ENCODE measurements around the gene CD80.
"Not testable (repeated sequence)": the region's sequence is repeated elsewhere in the genome, so short reads cannot be mapped to it uniquely, and the experiment has no call there.

Gene CD80

GRCh38 chr3:119582178-119582577 lies 22.8 kb upstream of the CD80 start:
- no peak for DNase-seq (ENCODE audit: low spot score)

GRCh38 chr3:119580067-119580760 lies 20.8 kb upstream of the CD80 start:
- DNase-seq (ENCODE audit: low spot score): peak; percentile 37

- no peak for DNase-seq (ENCODE audit: low spot score)
These were observed 20.1 kb upstream of the CD80 start, which contains the start of gene ADPRH for GRCh38 chr3:119579366-119580066. Gene ADPRH (plus strand): TSS chr3:119579492. CDS start chr3:119582170, 2,678 bp downstream.

GRCh38 chr3:119575507-119575906 lies 16.1 kb upstream of the CD80 start:
- DNase-seq (ENCODE audit: low spot score): no peak

GRCh38 chr3:119571688-119572087 lies 12.3 kb upstream of the CD80 start:
- DNase-seq (ENCODE audit: low spot score): no peak

- no peak for DNase-seq (ENCODE audit: low spot score)
These were observed 11.8 kb upstream of the CD80 start for GRCh38 chr3:119571230-119571629.

- DNase-seq (ENCODE audit: low spot score): peak; percentile 76
These were observed 10.8 kb upstream of the CD80 start for GRCh38 chr3:119570229-119570628.

GRCh38 chr3:119569156-119569555 lies 9.7 kb upstream of the CD80 start:
- no peak for DNase-seq (ENCODE audit: low spot score)

- DNase-seq (ENCODE audit: low spot score): not testable (repeated sequence)
These were observed 3.9 kb upstream of the CD80 start for GRCh38 chr3:119563334-119563733.

- DNase-seq (ENCODE audit: low spot score): no peak
These were observed 3.0 kb upstream of the CD80 start for GRCh38 chr3:119562307-119562961.

- DNase-seq (ENCODE audit: low spot score): no peak
These were observed 746 bp upstream of the CD80 start for GRCh38 chr3:119560160-119560559.

- DNase-seq (ENCODE audit: low spot score): no peak
These were observed 642 bp downstream of the CD80 start for GRCh38 chr3:119558626-119559317.

- DNase-seq (ENCODE audit: low spot score): no peak
These were observed 1.5 kb downstream of the CD80 start for GRCh38 chr3:119557877-119558269.

GRCh38 chr3:119557192-119557876 lies 2.1 kb downstream of the CD80 start:
- no peak for DNase-seq (ENCODE audit: low spot score)

GRCh38 chr3:119555929-119556328 lies 3.5 kb downstream of the CD80 start:
- no peak for DNase-seq (ENCODE audit: low spot score)

- peak; percentile 28 for DNase-seq (ENCODE audit: low spot score)
These were observed 4.1 kb downstream of the CD80 start for GRCh38 chr3:119555309-119555735.

GRCh38 chr3:119553823-119554415 lies 5.5 kb downstream of the CD80 start:
- no peak for DNase-seq (ENCODE audit: low spot score)

- not testable (repeated sequence) for DNase-seq (ENCODE audit: low spot score)
These were observed 6.5 kb downstream of the CD80 start for GRCh38 chr3:119552928-119553327.

GRCh38 chr3:119551598-119551997 lies 7.8 kb downstream of the CD80 start:
- no peak for DNase-seq (ENCODE audit: low spot score)

GRCh38 chr3:119550192-119550910 lies 9.1 kb downstream of the CD80 start:
- DNase-seq (ENCODE audit: low spot score): no peak

- no peak for DNase-seq (ENCODE audit: low spot score)
These were observed 11.1 kb downstream of the CD80 start for GRCh38 chr3:119548341-119548740.

Measured in pons (tissue), 1 donor.